Trophoblast cell (in vitro differentiated cells and primary cell): Measurements from ENCODE around the gene KPNB1.

Experiments used
- DNase-seq, 2 donors: peaks; one replicate each; pipeline ENCODE4 v3.0.0-alpha.2; 2016
- H2AFZ ChIP-seq: 2 replicates; pipeline ENCODE4 v1.6.1; 2013; ENCODE audit warnings: low read length, moderate library complexity, mild to moderate bottlenecking; ENCODE audit not compliant: insufficient read depth, poor library complexity
- H2AK5ac ChIP-seq: 2 replicates; pipeline ENCODE4 v1.6.1; 2013; ENCODE audit warnings: mild to moderate bottlenecking, low read length
- H2BK120ac ChIP-seq: 2 replicates; pipeline ENCODE4 v1.6.1; 2013; ENCODE audit warnings: low read length, mild to moderate bottlenecking, moderate library complexity; ENCODE audit not compliant: insufficient read depth, poor library complexity
- H2BK12ac ChIP-seq: 2 replicates; pipeline ENCODE4 v1.6.1; 2013; ENCODE audit warnings: mild to moderate bottlenecking, low read length, moderate library complexity
- H2BK5ac ChIP-seq: 2 replicates; pipeline ENCODE4 v1.6.1; 2013; ENCODE audit warnings: low read length, low read depth, moderate library complexity, mild to moderate bottlenecking; ENCODE audit not compliant: poor library complexity
- H3K14ac ChIP-seq: 2 replicates; pipeline ENCODE4 v1.6.1; 2013; ENCODE audit warnings: mild to moderate bottlenecking, low read length
- H3K18ac ChIP-seq: 2 replicates; pipeline ENCODE4 v1.6.1; 2013; ENCODE audit warnings: mild to moderate bottlenecking, low read length
- H3K23ac ChIP-seq: 2 replicates; pipeline ENCODE4 v1.6.1; 2013; ENCODE audit warnings: low read length
- H3K27ac ChIP-seq: 2 replicates; pipeline ENCODE4 v1.5.1; 2013; ENCODE audit warnings: low read depth, mild to moderate bottlenecking, inconsistent platforms, low read length, moderate library complexity
- H3K27me3 ChIP-seq: 2 replicates; pipeline ENCODE4 v1.6.1; 2013; ENCODE audit warnings: inconsistent platforms, mild to moderate bottlenecking, low read length, moderate library complexity; ENCODE audit not compliant: insufficient read depth
- H3K36me3 ChIP-seq, 2 experiments: 1 replicate in 1 of 2; 2 replicates in 1 of 2; pipeline ENCODE4 v1.6.1; 2013; ENCODE audit warnings: low read length in 2 of 2, mild to moderate bottlenecking in 2 of 2, moderate library complexity in 1 of 2; ENCODE audit not compliant: insufficient read depth in 2 of 2, control insufficient read depth in 1 of 2
- H3K4ac ChIP-seq: 2 replicates; pipeline ENCODE4 v1.6.1; 2013; ENCODE audit warnings: low read depth, mild to moderate bottlenecking, low read length, moderate library complexity
- H3K4me1 ChIP-seq, 2 experiments: 1 replicate in 1 of 2; 2 replicates in 1 of 2; pipeline ENCODE4 v1.6.1; 2013; ENCODE audit warnings: low read length in 2 of 2, mild to moderate bottlenecking in 2 of 2, moderate library complexity in 1 of 2; ENCODE audit not compliant: insufficient read depth in 2 of 2, control insufficient read depth in 1 of 2
- H3K4me2 ChIP-seq: 2 replicates; pipeline ENCODE4 v1.6.1; 2013; ENCODE audit warnings: inconsistent platforms, mild to moderate bottlenecking, low read length, moderate library complexity
- H3K4me3 ChIP-seq: 2 replicates; pipeline ENCODE4 v1.5.1; 2013; ENCODE audit warnings: mild to moderate bottlenecking, low read depth, low read length, inconsistent platforms
- H3K79me1 ChIP-seq: one replicate; pipeline ENCODE4 v1.6.1; 2013; ENCODE audit warnings: low read length
- H3K79me2 ChIP-seq: 2 replicates; pipeline ENCODE4 v1.6.1; 2013; ENCODE audit warnings: low read length, mild to moderate bottlenecking; ENCODE audit not compliant: control insufficient read depth, insufficient read depth, poor library complexity
- H3K9ac ChIP-seq: 2 replicates; pipeline ENCODE4 v1.6.1; 2013; ENCODE audit warnings: mild to moderate bottlenecking, low read length
- H3K9me3 ChIP-seq: 2 replicates; pipeline ENCODE4 v1.6.1; 2013; ENCODE audit warnings: low read depth, mild to moderate bottlenecking, control low read depth, inconsistent platforms, low read length; ENCODE audit not compliant: insufficient read depth
- H4K12ac ChIP-seq: 2 replicates; pipeline ENCODE4 v1.6.1; 2013; ENCODE audit warnings: low read depth, mild to moderate bottlenecking, low read length, moderate library complexity
- H4K8ac ChIP-seq: 2 replicates; pipeline ENCODE4 v1.6.1; 2013; ENCODE audit warnings: low read depth, mild to moderate bottlenecking, low read length, moderate library complexity
- H4K91ac ChIP-seq: one replicate; pipeline ENCODE4 v1.6.1; 2013; ENCODE audit warnings: low read depth, mild to moderate bottlenecking, low read length, moderate library complexity
- WGBS: extraction: QIAGEN DNeasy Blood & Tissue Kit; methylation state at CpG from one replicate; pipeline ENCODE4 v1.1.7; 2013; ENCODE audit warnings: missing lambda C conversion rate; ENCODE audit not compliant: insufficient read length, insufficient coverage; ENCODE audit errors: extremely low coverage; 5-methylcytosine and 5-hydroxymethylcytosine counted together

The KPNB1 gene

DNA sequence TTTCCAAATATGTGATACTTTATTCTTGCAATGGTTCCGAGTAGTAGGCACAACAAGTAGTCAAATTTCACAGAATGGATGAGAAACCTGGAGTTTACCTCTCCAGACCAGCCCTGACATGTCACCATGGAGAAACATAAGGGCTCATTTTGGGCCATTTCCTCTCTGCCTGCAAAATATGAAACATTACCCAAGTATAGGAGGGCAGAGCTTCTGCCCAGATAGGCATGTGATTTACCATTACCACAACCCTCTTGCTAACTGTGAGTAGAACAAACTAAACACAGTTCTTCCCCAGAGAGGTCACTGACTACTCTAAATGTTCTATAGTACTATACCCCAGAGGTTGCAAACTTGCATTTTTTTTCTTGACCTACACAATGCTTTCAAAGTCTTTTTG lies 15.7 kb upstream of the KPNB1 start:
- Histone ChIP-seq H2BK120ac (no peak overlapping the region), H3K4me3 (no peak overlapping the region), H3K9ac (no peak overlapping the region), H4K12ac (no peak overlapping the region), H2BK12ac (no peak overlapping the region), H4K8ac (no peak overlapping the region), H3K18ac (no peak overlapping the region), H3K36me3 (peaks cover 0 to 5% of the 10 kb centered on the region in 2 experiments), H3K4me1 (no peaks in the 10 kb centered on the region), H3K14ac (no peak overlapping the region), H3K4ac (no peak overlapping the region), H3K4me2 (no peak overlapping the region), H4K91ac (no peak overlapping the region), H2AK5ac (no peak overlapping the region), H3K27ac (no peak overlapping the region), H2AFZ (no peak overlapping the region), H3K9me3 (no peaks in the 10 kb centered on the region), H2BK5ac (no peak overlapping the region), H3K23ac (no peak overlapping the region), H3K79me2 (no peaks in the 10 kb centered on the region), H3K79me1 (no peaks in the 10 kb centered on the region), H3K27me3 (no peaks in the 10 kb centered on the region)
- WGBS, result no CpG with 5 or more reads among the region's 1 CpG
- no peak for DNase-seq

DNA sequence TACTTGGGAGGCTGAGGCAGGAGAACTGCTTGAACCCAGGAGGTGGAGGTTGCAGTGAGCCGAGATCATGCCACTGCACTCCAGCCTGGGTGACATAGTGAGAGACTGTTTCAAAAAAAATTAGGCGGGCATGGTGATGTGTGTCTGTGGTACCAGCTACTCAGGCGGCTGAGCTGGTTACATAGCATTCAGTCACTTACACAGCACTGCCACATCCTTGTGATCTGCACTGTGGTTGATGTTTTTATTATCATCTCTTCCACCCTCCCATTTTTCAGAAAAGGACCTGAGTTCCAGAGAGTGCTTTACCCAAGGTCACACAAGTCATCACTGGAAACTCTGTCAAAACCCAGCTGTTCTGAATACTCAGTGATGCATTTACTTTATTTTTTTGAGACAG lies 14.8 kb upstream of the KPNB1 start:
- Histone ChIP-seq H3K9ac (no peak overlapping the region), H2BK120ac (no peak overlapping the region), H3K4me1 (no peaks in the 10 kb centered on the region), H3K27me3 (no peaks in the 10 kb centered on the region), H2AK5ac (no peak overlapping the region), H3K79me1 (no peaks in the 10 kb centered on the region), H3K18ac (no peak overlapping the region), H3K4me3 (no peak overlapping the region), H3K9me3 (no peaks in the 10 kb centered on the region), H3K36me3 (peaks cover 0 to 5% of the 10 kb centered on the region in 2 experiments), H2AFZ (no peak overlapping the region), H3K27ac (no peak overlapping the region), H4K12ac (no peak overlapping the region), H3K14ac (no peak overlapping the region), H3K4me2 (no peak overlapping the region), H3K23ac (no peak overlapping the region), H4K8ac (no peak overlapping the region), H4K91ac (no peak overlapping the region), H3K79me2 (no peaks in the 10 kb centered on the region), H2BK5ac (no peak overlapping the region), H2BK12ac (no peak overlapping the region), H3K4ac (no peak overlapping the region)
- WGBS, result no CpG with 5 or more reads among the region's 3 CpGs
- no peak for DNase-seq

DNA sequence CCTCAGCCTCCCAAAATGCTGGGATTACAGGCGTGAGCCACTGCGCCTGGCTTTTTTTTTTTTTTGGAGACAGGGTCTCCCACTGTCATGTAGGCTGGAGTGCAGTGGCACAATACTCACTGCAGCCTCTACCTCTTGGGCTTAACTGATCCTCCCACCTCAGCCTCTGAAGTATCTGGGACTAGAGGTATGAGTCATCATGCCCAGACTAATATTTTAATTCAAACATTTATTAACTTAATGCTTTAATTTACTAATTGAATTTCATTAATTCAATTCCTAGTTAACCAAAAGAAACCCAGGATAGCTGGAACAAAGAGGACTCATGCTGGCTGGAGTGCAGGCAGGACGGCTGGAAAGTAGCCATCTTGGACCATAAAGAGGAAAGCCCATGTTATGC lies 14.0 kb upstream of the KPNB1 start:
- no CpG with 5 or more reads among the region's 3 CpGs for WGBS
- no peak overlapping the region for H3K14ac ChIP-seq
- no peak overlapping the region for H3K4me3 ChIP-seq
- no peak overlapping the region for H2AK5ac ChIP-seq
- no peak overlapping the region for H4K91ac ChIP-seq
- H3K4ac ChIP-seq, result no peak overlapping the region
- no peak overlapping the region for H3K18ac ChIP-seq
- H3K9ac ChIP-seq, result no peak overlapping the region
- H3K79me2 ChIP-seq, result no peaks in the 10 kb centered on the region
- no peak overlapping the region for H2BK5ac ChIP-seq
- H4K8ac ChIP-seq, result no peak overlapping the region
- H3K9me3 ChIP-seq, result no peaks in the 10 kb centered on the region
- H3K27me3 ChIP-seq, result no peaks in the 10 kb centered on the region
- H3K27ac ChIP-seq, result no peak overlapping the region
- no peak for DNase-seq
- H3K23ac ChIP-seq, result no peak overlapping the region
- no peak overlapping the region for H2BK12ac ChIP-seq
- H3K4me1 ChIP-seq, result no peaks in the 10 kb centered on the region
- H2BK120ac ChIP-seq, result no peak overlapping the region
- no peak overlapping the region for H3K4me2 ChIP-seq
- peaks cover 0 to 5% of the 10 kb centered on the region in 2 experiments for H3K36me3 ChIP-seq
- H4K12ac ChIP-seq, result no peak overlapping the region
- no peak overlapping the region for H2AFZ ChIP-seq
- H3K79me1 ChIP-seq, result no peaks in the 10 kb centered on the region

DNA sequence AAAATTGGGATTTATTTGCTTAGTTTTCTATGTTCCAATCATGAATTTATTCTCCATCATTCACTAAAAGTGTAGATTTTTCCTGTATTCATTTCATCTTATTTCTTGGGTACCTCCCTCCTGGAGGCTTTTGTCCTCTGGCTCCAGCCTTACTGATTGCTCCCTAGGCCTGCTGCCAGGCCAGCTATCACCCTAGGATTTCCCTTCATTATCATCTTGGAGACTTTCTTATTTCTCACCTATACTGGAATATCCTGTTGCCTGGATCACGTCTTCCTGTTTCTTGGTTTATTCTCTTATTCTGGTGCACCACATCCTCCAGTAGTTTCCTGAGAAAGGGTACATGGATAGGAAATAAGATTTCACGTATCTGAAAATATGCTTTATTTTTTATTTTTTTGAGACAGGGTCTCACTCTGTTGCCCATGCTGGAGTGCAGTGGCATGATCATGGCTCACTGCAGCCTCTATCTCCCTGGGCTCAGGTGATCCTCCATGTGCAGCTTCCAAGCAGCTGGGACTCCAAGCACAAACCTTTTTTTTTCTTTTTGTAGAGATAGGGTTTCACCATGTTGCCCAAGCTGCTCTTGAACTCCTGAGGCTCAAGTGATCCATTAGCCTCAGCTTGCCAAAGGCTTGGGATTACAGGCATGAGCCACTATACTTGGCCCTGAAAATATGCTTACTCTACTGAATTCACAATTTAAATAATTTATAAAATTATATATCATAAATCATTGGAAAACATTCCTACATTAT lies 13.3 kb upstream of the KPNB1 start:
- no peak overlapping the region for H2BK12ac ChIP-seq
- no peaks in the 10 kb centered on the region for H3K9me3 ChIP-seq
- no peak overlapping the region for H3K4me3 ChIP-seq
- H2BK120ac ChIP-seq, result no peak overlapping the region
- H3K27ac ChIP-seq, result no peak overlapping the region
- H4K12ac ChIP-seq, result no peak overlapping the region
- no peaks in the 10 kb centered on the region for H3K79me1 ChIP-seq
- H3K18ac ChIP-seq, result no peak overlapping the region
- H3K4me1 ChIP-seq, result no peaks in the 10 kb centered on the region
- H3K4me2 ChIP-seq, result no peak overlapping the region
- H3K4ac ChIP-seq, result no peak overlapping the region
- no peak for DNase-seq
- no peak overlapping the region for H3K23ac ChIP-seq
- H4K91ac ChIP-seq, result no peak overlapping the region
- no peak overlapping the region for H4K8ac ChIP-seq
- no peak overlapping the region for H2AFZ ChIP-seq
- no peak overlapping the region for H3K14ac ChIP-seq
- no peak overlapping the region for H3K9ac ChIP-seq
- WGBS, result no CpG with 5 or more reads among the region's 2 CpGs
- H2BK5ac ChIP-seq, result no peak overlapping the region
- H3K79me2 ChIP-seq, result no peaks in the 10 kb centered on the region
- H2AK5ac ChIP-seq, result no peak overlapping the region
- H3K27me3 ChIP-seq, result no peaks in the 10 kb centered on the region
- H3K36me3 ChIP-seq, result peaks cover 0 to 5% of the 10 kb centered on the region in 2 experiments
